T-helper 1 cell treated with Interleukin-12 subunit alpha and Interleukin-12 subunit beta and Interleukin-4 antibody, amounts not matched to agents 30 ng/mL and 1 ng/mL, for 36 hours (primary cell): ENCODE data around the gene GAL3ST2. TPM values are rescaled to one million over a fixed set of nuclear protein-coding genes. Genes with fewer than 3 reads are reported as not detected.
"Not testable (repeated sequence)": the region's sequence is repeated elsewhere in the genome, so short reads cannot be mapped to it uniquely, and the experiment has no call there.

Experiments
- intact Hi-C: fragments of 100-400 bp; cut with micrococcal nuclease; formaldehyde crosslinking; loops from one replicate; pipeline ENCODE4 v1.15.1; 2024
- total RNA-seq: library from RNA; stranded (reverse); gene quantifications from 2 replicates; pipeline ENCODE4 v1.2.3, GENCODE V29; 2022

The GAL3ST2 gene
- total RNA-seq, 1 donor from 2014 or later, result not detected

DNA sequence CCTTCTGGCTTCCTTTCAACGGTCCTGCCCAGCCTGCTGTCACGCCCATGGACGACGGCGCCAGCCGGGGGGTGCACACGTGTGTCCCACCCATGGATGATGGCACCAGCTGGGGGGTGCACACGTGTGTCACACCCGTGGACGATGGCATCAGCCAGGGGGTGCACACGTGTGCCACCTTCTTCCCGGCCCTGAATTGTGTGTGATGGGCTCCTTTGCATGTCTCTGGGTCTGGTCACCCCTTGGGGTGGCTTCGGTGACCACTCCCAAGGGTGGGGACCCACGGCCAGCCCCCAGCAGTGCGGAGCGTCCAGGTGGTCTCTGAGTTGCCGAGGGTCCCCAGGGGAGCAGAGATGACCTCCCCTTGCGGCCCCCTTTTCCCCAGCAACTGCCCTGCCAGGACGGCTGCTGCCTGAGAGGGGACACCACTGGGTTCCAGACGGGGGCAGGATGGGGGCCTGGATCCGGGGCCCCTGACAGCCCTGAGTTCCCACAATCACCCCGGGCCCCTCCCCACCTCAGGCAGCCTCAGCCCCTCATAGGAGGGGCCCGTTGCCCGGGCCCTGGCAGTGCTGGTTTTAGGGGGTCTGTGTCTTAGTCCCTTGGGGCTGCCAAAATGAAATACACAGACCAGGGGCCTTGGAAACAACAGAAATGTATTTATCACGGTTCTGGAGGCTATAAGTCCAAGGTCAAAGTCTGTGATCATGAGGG lies 41.8 kb downstream of the GAL3ST2 start:
- intact Hi-C loops, result no loop called here

- intact Hi-C loops, result no loop called here
Measured at GRCh38 chr2:241818943-241819270, 42.3 kb downstream of the GAL3ST2 start.

DNA sequence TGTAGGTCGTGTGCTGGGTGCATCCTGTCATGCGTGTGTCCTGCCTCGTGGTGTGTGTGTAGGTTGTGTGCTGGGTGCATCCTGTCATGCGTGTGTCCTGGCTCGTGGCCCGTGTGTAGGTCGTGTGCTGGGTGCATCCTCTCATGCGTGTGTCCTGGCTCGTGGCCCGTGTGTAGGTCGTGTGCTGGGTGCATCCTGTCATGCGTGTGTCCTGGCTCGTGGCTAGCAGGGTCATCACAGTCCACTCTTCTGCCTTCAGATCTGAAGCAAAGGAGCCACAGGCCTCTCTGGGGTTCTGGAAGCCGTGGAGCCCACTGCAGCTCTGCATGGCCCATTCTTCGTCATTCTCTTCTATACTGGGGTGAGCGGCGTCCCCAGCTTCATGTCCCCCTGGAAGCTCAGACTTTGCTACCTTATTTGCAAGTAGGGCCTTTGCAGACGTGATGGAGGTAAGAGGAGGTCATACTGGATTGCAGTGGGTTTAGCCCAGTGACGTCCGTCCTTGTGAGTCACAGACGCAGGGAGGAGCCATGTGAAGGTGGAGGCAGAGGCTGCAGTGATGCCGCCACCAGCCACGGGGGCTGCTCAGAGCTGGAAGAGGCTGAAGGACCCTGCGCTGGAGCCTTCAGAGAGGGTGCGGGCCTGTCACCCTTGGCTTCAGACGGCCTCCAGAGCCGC lies 43.5 kb downstream of the GAL3ST2 start:
- intact Hi-C loops, result not testable (repeated sequence)

- intact Hi-C loops, result no loop called here
Measured at GRCh38 chr2:241820625-241821384, 44.2 kb downstream of the GAL3ST2 start.

DNA sequence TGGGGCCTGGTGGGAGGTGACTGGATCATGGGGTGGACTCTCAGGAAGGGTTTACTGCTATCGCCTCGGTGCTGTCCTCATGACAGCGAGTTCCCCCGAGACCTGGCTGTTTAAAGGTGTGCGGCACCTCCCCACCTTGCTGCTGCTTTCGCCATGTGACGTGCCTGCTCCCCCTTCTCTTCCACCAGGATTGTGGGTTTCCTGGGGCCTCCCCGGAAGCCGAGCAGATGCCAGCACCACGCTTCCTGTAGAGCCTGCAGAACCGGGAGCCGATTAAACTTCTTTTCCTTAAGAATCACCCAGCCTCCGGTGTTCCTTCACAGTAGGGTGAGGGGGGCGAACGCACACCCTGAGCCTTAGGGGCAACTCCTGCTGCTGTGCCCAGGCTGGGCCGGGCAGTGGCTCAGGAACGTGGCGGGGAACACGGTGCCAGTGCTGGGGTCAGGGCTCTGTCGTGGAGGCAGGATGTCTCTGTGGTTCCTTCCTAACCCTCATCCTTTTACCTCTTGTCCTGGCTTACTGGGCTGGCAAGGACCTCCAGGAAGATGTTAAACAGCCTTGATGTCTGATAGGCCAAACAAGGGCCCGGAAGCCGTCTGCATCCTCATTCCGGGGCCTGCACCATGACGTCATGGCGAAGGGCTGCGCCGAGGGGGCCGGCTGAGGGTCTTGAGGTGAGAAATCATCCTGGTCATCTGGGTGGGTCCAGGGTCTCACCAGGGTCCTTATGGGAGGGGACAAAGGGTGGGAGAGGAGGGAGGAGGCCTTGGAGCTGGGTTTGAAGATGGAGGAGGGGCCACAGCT lies 45.0 kb downstream of the GAL3ST2 start:
- intact Hi-C loops, result no loop called here

DNA sequence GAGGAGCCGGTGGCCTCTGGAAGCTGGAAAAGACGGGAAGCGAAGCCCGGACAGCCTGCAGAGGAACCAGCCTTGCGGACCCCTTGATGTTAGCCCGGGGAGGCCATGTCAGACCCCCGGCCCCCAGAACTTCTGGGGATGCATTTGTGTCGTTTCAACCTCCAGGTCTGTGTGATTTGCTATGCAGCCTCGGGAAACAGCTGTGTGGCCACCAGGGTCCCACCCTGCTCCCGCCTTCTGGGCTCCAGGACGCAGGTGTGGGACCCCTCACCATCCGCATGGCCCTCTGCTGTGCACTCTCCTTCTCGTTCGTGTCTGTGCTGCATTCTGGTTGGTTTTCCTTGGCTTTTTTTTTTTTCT lies 45.6 kb downstream of the GAL3ST2 start:
- intact Hi-C loops, result no loop called here

GRCh38 chr2:241823531-241824437 lies 47.2 kb downstream of the GAL3ST2 start:
- intact Hi-C loops, result not testable (repeated sequence)

DNA sequence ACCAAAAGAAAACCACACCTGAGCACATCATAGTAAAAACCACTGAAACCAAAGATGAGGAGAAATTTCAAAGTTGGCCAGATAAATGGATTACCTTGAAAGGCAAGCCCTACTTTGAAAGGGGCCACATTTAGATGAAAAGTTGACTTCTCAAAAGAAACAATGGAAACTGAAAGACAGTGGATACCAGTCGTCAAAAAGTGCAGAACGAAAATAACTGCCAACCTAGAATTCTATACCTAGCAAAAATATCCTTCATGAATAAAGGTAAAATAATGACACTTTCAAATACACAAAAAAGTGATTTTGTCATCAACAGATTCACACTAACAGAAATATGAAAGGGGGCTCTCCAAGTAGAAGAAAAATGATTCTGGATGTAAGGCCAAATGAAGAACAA lies 50.8 kb downstream of the GAL3ST2 start:
- intact Hi-C loops, result no loop called here

DNA sequence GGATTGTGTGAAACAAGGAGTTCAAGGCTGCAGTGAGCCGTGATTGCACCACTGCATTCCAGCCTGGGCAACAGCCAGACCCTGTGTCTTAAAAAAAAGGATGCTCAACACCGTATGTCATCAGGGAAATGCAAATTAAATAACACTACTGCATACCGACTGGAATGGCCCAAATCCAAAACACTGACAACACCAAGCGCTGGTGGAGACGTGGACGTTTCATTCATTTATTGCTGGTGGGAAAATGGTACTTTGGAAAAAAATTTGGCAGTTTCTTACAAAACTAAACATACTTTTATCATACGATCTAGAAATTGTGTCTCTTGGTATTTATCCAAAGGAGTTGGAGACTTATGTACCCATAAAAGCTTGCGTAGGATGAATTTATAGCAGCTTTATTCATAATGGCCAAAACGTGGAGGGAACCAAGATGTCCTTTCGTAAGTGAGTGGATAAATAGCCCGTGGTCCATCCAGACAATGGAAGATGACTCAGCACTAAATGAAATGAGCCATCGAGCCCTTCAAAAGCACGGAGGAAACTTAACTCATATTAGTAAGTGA lies 56.6 kb downstream of the GAL3ST2 start:
- intact Hi-C loops, result no loop called here

DNA sequence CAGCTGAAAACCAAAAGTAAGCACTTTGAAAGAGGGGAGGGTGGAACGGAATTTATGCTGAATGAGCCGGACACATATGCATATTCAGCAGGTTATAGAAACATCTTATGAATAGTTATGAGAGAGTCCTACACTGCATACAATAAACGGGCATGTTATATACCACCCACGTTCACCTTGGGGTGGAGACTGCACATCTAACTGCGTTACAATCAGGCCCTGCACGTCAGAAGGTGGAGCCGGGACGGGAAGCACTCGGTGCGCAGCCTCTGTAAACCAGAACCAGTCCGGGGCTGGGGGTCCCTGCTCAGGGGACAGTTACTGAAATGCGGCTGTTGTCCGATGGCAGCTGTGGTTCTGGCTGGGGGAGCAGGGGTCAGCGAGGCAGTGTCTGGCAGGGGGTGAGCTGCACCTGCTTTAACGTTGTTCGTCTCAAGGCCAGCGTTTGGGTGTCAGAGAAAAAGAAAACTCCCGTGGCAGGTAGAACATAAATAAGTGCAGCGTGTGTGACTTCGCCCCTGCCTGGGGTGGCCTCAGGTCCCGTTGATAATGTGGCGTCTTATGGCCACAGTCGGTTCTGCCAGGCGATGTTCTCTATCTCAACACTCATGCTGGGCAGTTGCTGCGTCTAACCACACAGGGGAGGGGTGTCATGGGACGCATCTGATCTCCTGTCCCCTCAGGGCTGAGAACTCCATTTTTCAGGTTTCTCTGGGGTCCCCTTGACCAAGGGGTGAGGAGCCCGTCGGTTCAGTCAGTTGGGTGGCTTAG lies 57.3 kb downstream of the GAL3ST2 start:
- intact Hi-C loops, result not testable (repeated sequence)

DNA sequence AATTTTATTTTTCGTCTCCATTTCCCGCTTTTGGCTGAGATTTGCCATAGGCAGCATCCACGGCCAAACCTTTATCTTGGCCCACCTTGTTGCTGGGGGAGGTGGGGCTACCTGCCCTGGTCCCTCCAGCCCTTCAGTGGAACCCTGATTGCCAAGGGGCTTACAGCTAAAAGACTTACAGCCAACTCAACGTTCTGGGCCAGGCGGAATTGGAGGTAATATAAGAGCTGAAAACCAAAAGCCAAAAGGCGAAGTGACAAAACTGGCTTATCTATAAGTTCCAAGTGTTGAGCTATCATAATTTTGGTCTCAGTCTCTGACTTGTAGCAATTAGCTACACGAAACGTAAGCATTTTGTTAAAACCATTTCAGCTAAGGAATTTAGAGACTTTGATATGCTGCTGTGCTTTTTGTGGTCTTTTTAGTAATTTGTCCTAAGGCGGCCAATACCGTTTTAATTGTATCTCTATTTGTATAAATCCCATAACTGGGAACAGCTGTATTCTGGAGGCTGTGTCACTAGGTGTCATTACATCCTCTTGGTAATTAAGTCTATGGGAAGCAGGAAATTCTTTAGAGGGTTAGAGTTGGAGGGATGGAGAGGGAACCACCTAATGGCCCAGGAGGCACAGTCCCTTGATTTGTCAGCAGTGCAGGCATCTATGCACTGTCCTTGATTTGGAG lies 58.0 kb downstream of the GAL3ST2 start:
- intact Hi-C loops, result no loop called here

DNA sequence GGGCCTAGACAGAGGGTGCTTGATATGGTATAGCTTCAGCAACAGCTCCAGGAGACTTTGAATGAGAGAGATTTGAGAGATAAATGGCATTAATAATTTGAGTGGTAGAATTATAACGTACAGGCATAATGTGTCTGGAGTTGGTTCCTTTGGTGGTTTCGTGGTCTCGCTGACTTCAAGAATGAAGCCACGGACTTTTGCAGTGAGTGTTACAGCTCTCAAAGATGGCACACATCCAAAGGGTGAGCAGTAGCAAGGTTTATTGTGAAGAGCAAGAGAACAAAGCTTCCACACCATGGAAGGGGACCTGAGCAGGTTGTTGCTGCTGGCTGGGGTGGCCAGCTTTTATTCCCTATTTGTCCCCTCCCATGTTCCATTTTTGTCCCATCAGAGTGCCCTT lies 59.0 kb downstream of the GAL3ST2 start:
- intact Hi-C loops, result no loop called here

GRCh38 chr2:241836292-241836691 lies 59.7 kb downstream of the GAL3ST2 start:
- intact Hi-C loops, result no loop called here

DNA sequence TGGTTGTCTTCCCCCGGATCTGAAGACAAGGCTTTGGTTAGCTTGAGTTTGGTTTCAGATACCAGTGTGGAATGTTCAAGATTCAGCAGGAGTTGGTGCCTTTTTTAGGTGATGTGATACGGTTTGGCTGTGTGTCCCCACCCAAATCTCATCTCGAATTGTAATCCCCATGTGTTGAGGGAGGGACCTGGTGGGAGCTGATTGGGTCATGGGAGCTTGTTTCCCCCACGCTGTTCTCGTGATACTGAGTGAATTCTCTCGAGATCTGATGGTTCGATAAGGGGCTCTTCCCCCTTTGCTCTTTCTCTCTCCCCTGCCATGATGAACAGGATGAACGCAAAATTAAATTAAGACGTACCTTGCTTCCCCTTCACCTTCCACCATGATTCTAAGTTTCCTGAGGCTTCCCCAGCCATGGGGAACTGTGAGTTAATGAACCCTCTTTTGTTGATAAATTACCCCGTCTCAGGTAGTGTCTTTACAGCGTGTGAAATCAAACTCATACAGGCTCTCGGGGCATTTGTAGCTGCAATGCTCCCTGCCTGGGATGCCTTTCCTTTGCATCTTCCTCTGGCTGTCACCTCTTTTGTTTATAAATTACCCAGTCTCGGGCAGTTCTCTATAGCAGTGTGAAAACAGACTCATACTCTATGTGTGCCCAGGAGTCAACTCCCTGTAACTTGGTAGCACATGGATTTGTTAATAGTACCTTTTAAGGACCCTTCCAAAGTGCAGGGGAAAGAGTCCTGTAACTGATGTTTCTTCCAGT lies 60.8 kb downstream of the GAL3ST2 start:
- intact Hi-C loops, result no loop called here

DNA sequence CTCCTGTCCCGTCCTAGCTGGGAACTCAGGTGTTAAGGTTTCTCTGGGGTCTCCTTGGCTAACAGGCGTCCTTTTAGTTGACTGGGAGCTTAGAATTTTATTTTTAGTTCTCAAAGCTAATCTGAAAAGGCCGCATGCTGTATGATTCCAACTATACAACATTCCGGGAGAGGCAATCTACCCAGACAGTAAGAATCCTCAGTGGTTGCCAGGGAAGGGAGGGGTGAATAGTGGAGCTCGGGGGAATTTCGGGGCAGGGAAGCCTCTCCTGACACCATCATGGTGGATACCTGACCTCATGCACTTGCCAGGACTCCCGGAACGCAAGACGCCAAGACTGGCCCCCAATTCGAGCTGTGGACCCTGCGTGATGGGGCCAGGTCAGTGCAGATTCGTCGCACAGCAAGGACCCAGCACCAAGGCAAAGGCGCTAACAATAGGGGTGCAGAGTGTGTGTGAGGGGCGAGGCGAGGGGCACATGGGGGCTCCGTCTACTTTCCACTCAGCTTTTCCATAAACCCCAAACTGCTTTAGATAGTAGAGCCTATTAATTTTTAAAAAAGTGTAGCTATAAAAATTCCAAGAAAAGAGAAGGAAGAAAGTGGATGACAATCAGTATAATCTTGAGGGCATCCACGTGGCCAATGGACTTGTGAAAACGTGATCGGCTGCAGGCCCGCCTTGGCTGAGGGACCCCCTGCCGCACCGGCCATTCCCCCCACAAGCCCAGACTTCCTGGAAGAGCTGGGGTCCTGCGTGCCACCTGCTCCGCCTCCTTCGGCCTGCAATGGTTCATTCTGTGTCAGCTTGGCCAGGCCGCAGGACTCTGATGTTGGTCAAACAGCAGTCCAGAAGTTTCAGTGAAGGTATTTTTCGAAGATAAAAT lies 64.8 kb downstream of the GAL3ST2 start:
- intact Hi-C loops, result no loop called here

DNA sequence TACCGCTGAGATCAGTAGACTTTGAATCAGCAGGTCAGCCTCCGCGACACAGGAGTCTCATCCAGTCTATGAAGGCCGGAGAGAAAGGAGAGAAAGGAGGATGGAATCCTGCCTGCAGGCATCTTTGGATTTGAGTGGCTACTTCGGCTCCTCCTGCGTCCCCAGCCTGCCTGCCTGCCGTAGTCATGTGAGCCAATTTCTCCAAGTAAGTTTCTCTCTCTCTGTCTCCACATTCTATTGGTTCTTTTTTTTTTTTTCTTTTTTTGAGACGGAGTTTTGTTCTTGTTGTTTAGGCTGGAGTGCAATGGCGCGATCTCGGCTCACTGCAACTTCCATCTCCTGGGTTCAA lies 65.4 kb downstream of the GAL3ST2 start:
- intact Hi-C loops, result no loop called here

- intact Hi-C loops, result no loop called here
Measured at GRCh38 chr2:241842620-241843211, 66.1 kb downstream of the GAL3ST2 start.
